Measurements from ENCODE around the gene PYGM.

DNA sequence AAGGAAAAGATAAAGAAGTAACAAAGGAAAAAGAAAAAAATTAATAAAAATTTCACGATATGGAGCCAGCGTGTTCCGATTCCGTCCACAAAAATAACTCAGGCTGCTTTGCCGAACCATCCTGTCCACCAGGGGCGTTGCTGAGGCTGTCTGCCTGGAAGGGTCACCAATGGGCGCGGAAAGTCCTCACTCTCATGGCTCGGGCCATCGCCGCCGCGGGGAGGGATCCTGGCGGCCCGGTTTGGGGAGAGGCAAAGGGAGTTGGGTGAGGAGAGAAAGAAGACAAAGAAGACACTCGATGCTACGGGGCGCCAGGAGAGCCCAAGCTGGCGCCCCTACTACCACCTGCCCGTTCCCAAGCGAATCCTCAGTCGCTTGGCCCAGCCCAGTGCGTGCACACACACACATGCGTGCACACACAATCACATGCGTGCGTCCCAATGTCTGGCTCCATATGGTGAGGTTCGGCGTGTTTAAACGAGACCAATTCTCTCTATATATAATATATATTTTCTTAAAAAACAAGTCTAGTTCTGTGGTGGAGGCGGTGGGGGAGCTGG is 5.6 kb upstream of the PYGM start:
- TF ChIP-seq, protein P1, sequence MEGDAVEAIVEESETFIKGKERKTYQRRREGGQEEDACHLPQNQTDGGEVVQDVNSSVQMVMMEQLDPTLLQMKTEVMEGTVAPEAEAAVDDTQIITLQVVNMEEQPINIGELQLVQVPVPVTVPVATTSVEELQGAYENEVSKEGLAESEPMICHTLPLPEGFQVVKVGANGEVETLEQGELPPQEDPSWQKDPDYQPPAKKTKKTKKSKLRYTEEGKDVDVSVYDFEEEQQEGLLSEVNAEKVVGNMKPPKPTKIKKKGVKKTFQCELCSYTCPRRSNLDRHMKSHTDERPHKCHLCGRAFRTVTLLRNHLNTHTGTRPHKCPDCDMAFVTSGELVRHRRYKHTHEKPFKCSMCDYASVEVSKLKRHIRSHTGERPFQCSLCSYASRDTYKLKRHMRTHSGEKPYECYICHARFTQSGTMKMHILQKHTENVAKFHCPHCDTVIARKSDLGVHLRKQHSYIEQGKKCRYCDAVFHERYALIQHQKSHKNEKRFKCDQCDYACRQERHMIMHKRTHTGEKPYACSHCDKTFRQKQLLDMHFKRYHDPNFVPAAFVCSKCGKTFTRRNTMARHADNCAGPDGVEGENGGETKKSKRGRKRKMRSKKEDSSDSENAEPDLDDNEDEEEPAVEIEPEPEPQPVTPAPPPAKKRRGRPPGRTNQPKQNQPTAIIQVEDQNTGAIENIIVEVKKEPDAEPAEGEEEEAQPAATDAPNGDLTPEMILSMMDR (IDR thresholded peaks at IDR 0.05 in 4 of 5, conservative IDR thresholded peaks at IDR 0.05 in 1 of 5): peak in 3 of 5 experiments; percentile 19 to 37 (median 31)
- no peak for TF ChIP-seq POLR2A (IDR thresholded peaks at IDR 0.05)

All from gastrocnemius medialis (tissue), 4 donors.